OCI-LY7 (cell line): ENCODE data around the gene MSRB3. TPM values are rescaled to one million over a fixed set of nuclear protein-coding genes. Genes with fewer than 3 reads are reported as not detected.

ENCODE experiments used
- BruUV-seq: library from RNA; stranded (reverse); fragments of 400-500 nt; replicated peaks from 2 replicates; lab custom pipeline; 2021; lab: Mats Ljungman, UMichigan
- CTCF ChIA-PET: fragments of 300-600 bp; sonication (Branson Sonifier 250); formaldehyde crosslinking; loops from one replicate; lab custom pipeline; 2022; ENCODE audit warnings: antibody characterized with exemption; ENCODE audit not compliant: unreplicated experiment; lab: Charles Lee
- POLR2A ChIA-PET: fragments of 300-600 bp; sonication (Branson Sonifier 250); formaldehyde crosslinking; loops from one replicate; lab custom pipeline; 2022; ENCODE audit warnings: antibody characterized with exemption; lab: Charles Lee
- DNase-seq: peaks from one replicate; pipeline ENCODE4 v3.0.0-alpha.2; 2015; ENCODE audit warnings: low spot score
- H2AFZ ChIP-seq: fragments of 200-600 bp; sonication (generic), shearing (Covaris generic); 2 replicates; pipeline ENCODE4 v1.6.1; 2014; ENCODE audit warnings: mild to moderate bottlenecking, antibody characterized with exemption, low read length, moderate library complexity
- H3K27ac ChIP-seq: fragments of 200-600 bp; sonication (generic); 2 replicates; pipeline ENCODE4 v1.5.1; 2014; ENCODE audit warnings: mixed run types, low read depth, mild to moderate bottlenecking, moderate library complexity, low read length, inconsistent platforms; ENCODE audit not compliant: poor library complexity, severe bottlenecking
- H3K36me3 ChIP-seq: fragments of 200-600 bp; sonication (generic); 2 replicates; pipeline ENCODE4 v1.6.1; 2014; ENCODE audit warnings: mild to moderate bottlenecking, antibody characterized with exemption, low read length, moderate library complexity, mixed read lengths; ENCODE audit not compliant: insufficient read depth
- H3K4me1 ChIP-seq: fragments of 200-600 bp; sonication (generic); 2 replicates; pipeline ENCODE4 v1.5.1; 2014; ENCODE audit warnings: mild to moderate bottlenecking, low read length; ENCODE audit not compliant: insufficient read depth, poor library complexity, severe bottlenecking
- H3K4me2 ChIP-seq: fragments of 200-600 bp; sonication (generic); 2 replicates; pipeline ENCODE4 v1.6.1; 2014; ENCODE audit warnings: mild to moderate bottlenecking, low read length
- H3K4me3 ChIP-seq: fragments of 200-600 bp; sonication (generic); 2 replicates; pipeline ENCODE4 v1.5.1; 2014; ENCODE audit warnings: mild to moderate bottlenecking, low read depth, low read length; ENCODE audit not compliant: poor library complexity, severe bottlenecking
- H3K79me2 ChIP-seq: fragments of 200-600 bp; sonication (generic); 2 replicates; pipeline ENCODE4 v1.6.1; 2016; ENCODE audit warnings: low read depth, mild to moderate bottlenecking, low read length, moderate library complexity, mixed read lengths; ENCODE audit not compliant: insufficient read depth
- H3K9me2 ChIP-seq: fragments of 200-600 bp; sonication (generic); 2 replicates; pipeline ENCODE4 v1.6.1; 2016; ENCODE audit warnings: mild to moderate bottlenecking, low read length, mixed read lengths; ENCODE audit not compliant: insufficient read depth
- H3K9me3 ChIP-seq: fragments of 200-600 bp; sonication (generic); 2 replicates; pipeline ENCODE4 v1.6.1; 2014; ENCODE audit warnings: mild to moderate bottlenecking, mixed run types, low read length, mixed read lengths
- H4K20me1 ChIP-seq: fragments of 200-600 bp; sonication (generic); 2 replicates; pipeline ENCODE4 v1.6.1; 2014; ENCODE audit warnings: mild to moderate bottlenecking, antibody characterized with exemption, low read length, moderate library complexity, mixed read lengths; ENCODE audit not compliant: insufficient read depth
- EZH2phosphoT487 ChIP-seq: fragments of 200-600 bp; sonication (generic); IDR thresholded peaks from 2 replicates; pipeline ENCODE4 v1.6.1; 2018; ENCODE audit warnings: low read depth, borderline replicate concordance, mild to moderate bottlenecking, mixed run types, antibody characterized with exemption, low read length, moderate library complexity, mixed read lengths
- intact Hi-C: fragments of 100-400 bp; cut with micrococcal nuclease; formaldehyde crosslinking; loops from one replicate; pipeline ENCODE4 v1.10.0; 2022; ENCODE audit not compliant: unreplicated experiment
- total RNA-seq, 2 experiments: library from RNA; depleted of rRNA in 1 of 2; stranded (reverse); fragments of >200 nt in 1 of 2; shearing (Covaris generic) in 1 of 2; gene quantifications; 2 replicates each; pipeline ENCODE4 v1.2.3, GENCODE V29; 2014 to 2022
- TF ChIP-seq, protein P1 (sequence below): fragments of 200-600 bp; sonication (generic); conservative IDR thresholded peaks from 2 replicates; pipeline ENCODE4 v1.5.1; 2014; ENCODE audit warnings: mild to moderate bottlenecking, antibody characterized with exemption, low read length, moderate library complexity, mixed read lengths

Gene MSRB3
- total RNA-seq, 2 experiments from 2014 or later: not detected

GRCh38 chr12:65432114-65432513 lies 153.6 kb downstream of the MSRB3 start:
- TF ChIP-seq, protein P1, sequence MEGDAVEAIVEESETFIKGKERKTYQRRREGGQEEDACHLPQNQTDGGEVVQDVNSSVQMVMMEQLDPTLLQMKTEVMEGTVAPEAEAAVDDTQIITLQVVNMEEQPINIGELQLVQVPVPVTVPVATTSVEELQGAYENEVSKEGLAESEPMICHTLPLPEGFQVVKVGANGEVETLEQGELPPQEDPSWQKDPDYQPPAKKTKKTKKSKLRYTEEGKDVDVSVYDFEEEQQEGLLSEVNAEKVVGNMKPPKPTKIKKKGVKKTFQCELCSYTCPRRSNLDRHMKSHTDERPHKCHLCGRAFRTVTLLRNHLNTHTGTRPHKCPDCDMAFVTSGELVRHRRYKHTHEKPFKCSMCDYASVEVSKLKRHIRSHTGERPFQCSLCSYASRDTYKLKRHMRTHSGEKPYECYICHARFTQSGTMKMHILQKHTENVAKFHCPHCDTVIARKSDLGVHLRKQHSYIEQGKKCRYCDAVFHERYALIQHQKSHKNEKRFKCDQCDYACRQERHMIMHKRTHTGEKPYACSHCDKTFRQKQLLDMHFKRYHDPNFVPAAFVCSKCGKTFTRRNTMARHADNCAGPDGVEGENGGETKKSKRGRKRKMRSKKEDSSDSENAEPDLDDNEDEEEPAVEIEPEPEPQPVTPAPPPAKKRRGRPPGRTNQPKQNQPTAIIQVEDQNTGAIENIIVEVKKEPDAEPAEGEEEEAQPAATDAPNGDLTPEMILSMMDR: no peak
- TF ChIP-seq EZH2phosphoT487: no peak
- DNase-seq: no peak
- Histone ChIP-seq H3K27ac (no peak overlapping the region), H3K4me3 (no peak overlapping the region), H3K36me3 (no peaks in the 10 kb centered on the region), H3K4me2 (no peak overlapping the region), H4K20me1 (no peaks in the 10 kb centered on the region), H3K9me3 (no peaks in the 10 kb centered on the region), H2AFZ (no peak overlapping the region), H3K9me2 (no peaks in the 10 kb centered on the region), H3K4me1 (no peaks in the 10 kb centered on the region), H3K79me2 (no peaks in the 10 kb centered on the region)
- CTCF ChIA-PET: no interaction called here
- POLR2A ChIA-PET: interaction anchor here (0.7 to 1.1 kb wide), 2 partner anchors 11 to 32 kb away, joined by 3 to 4 read pairs; no protein-coding TSS in a partner anchor
- BruUV-seq: no TSS peak
- intact Hi-C loops: no loop called here

GRCh38 chr12:65432651-65433050 lies 154.2 kb downstream of the MSRB3 start:
- no peak overlapping the region for H3K4me2 ChIP-seq

GRCh38 chr12:65434737-65435136 lies 156.3 kb downstream of the MSRB3 start:
- no TSS peak for BruUV-seq

More at GRCh38 chr12:65432651-65433050, 154.2 kb downstream of the MSRB3 start:
- Histone ChIP-seq H3K79me2 (no peaks in the 10 kb centered on the region), H3K4me3 (no peak overlapping the region), H4K20me1 (no peaks in the 10 kb centered on the region), H3K4me1 (no peaks in the 10 kb centered on the region), H3K9me2 (no peaks in the 10 kb centered on the region), H3K9me3 (no peaks in the 10 kb centered on the region), H2AFZ (no peak overlapping the region), H3K27ac (no peak overlapping the region), H3K36me3 (no peaks in the 10 kb centered on the region)
- no TSS peak for BruUV-seq
- CTCF ChIA-PET: no interaction called here
- no peak for DNase-seq
- intact Hi-C loops: no loop called here
- TF ChIP-seq EZH2phosphoT487: no peak
- TF ChIP-seq, protein P1: no peak
- POLR2A ChIA-PET: interaction anchor here (0.7 kb wide), 1 partner anchor 33 kb away, joined by 4 read pairs; no protein-coding TSS in a partner anchor

More at GRCh38 chr12:65434737-65435136, 156.3 kb downstream of the MSRB3 start:
- Histone ChIP-seq H3K4me1 (no peaks in the 10 kb centered on the region), H3K4me3 (no peak overlapping the region), H3K27ac (no peak overlapping the region), H3K9me3 (no peaks in the 10 kb centered on the region), H3K36me3 (no peaks in the 10 kb centered on the region), H2AFZ (no peak overlapping the region), H4K20me1 (no peaks in the 10 kb centered on the region), H3K79me2 (no peaks in the 10 kb centered on the region), H3K9me2 (no peaks in the 10 kb centered on the region), H3K4me2 (no peak overlapping the region)
- no peak for DNase-seq
- ChIA-PET CTCF (no interaction called here), POLR2A (no interaction called here)
- TF ChIP-seq EZH2phosphoT487: no peak
- TF ChIP-seq, protein P1: no peak
- intact Hi-C loops: no loop called here
